ENCODE measurements around the gene SLC22A23. TPM values are rescaled to one million over a fixed set of nuclear protein-coding genes. Genes with fewer than 3 reads are reported as not detected.

Gene SLC22A23
- total RNA-seq, 1 experiment from 2014 or later: 38.2 TPM

- TF ChIP-seq ETV6 (CRISPR knock-in tag; IDR thresholded peaks at IDR 0.05) (no peak), MXD4 (CRISPR knock-in tag; IDR thresholded peaks at IDR 0.05; ENCODE audit: borderline replicate concordance) (no peak)
Measured at GRCh38 chr6:3297006-3297405, 159.8 kb downstream of the SLC22A23 start (continued).

- H3K36me3 Mint-ChIP-seq: peaks cover 21% of the 10 kb centered on the region; the same call in 1 of the 2 replicates
- no peak overlapping the region for H3K27ac Mint-ChIP-seq
- DNase-seq (ENCODE audit: low spot score) (no peak), ATAC-seq (no peak)
- no peaks in the 10 kb centered on the region for H3K27me3 Mint-ChIP-seq (ENCODE audit: low read depth)
- no peak overlapping the region for H3K4me3 Mint-ChIP-seq
- TF ChIP-seq JUN (CRISPR knock-in tag; IDR thresholded peaks at IDR 0.05) (no peak), KAT7 (CRISPR knock-in tag; IDR thresholded peaks at IDR 0.05; ENCODE audit: borderline replicate concordance) (no peak), ZNF232 (CRISPR knock-in tag; IDR thresholded peaks at IDR 0.05) (no peak), NFYB (CRISPR knock-in tag; conservative IDR thresholded peaks at IDR 0.05; ENCODE audit: low read depth) (no peak), ZNF416 (CRISPR knock-in tag; IDR thresholded peaks at IDR 0.05) (no peak), GABPB1 (CRISPR knock-in tag; IDR thresholded peaks at IDR 0.05) (no peak), ZMAT4 (CRISPR knock-in tag; IDR thresholded peaks at IDR 0.05) (no peak), ZNF121 (CRISPR knock-in tag; IDR thresholded peaks at IDR 0.05) (no peak), MXD4 (CRISPR knock-in tag; IDR thresholded peaks at IDR 0.05; ENCODE audit: borderline replicate concordance) (no peak), HMGXB4 (CRISPR knock-in tag; IDR thresholded peaks at IDR 0.05) (no peak), STAT6 (CRISPR knock-in tag; conservative IDR thresholded peaks at IDR 0.05; ENCODE audit: low read depth) (no peak), NR1H2 (CRISPR knock-in tag; IDR thresholded peaks at IDR 0.05) (no peak), JAZF1 (CRISPR knock-in tag; IDR thresholded peaks at IDR 0.05) (no peak), PRRX2 (CRISPR knock-in tag; IDR thresholded peaks at IDR 0.05) (no peak), SOX15 (CRISPR knock-in tag; IDR thresholded peaks at IDR 0.05) (no peak), ZNF396 (CRISPR knock-in tag; IDR thresholded peaks at IDR 0.05; ENCODE audit: borderline replicate concordance) (no peak), TP53 (CRISPR knock-in tag; IDR thresholded peaks at IDR 0.05) (no peak), ZBTB21 (CRISPR knock-in tag; IDR thresholded peaks at IDR 0.05; ENCODE audit: borderline replicate concordance) (no peak), ARID4B (CRISPR knock-in tag; IDR thresholded peaks at IDR 0.05; ENCODE audit: borderline replicate concordance) (no peak), ZNF219 (CRISPR knock-in tag; IDR thresholded peaks at IDR 0.05; ENCODE audit: borderline replicate concordance) (no peak)
- POLR2A ChIA-PET: interaction anchor here (0.9 kb wide), 1 partner anchor 24 kb away, joined by 3 read pairs; no protein-coding TSS in a partner anchor
- CTCF ChIA-PET: interaction anchor here (0.6 to 2.0 kb wide), 6 partner anchors 11 to 328 kb away, joined by 3 to 9 read pairs (median 4); no protein-coding TSS in a partner anchor
- H3K9me3 Mint-ChIP-seq: no peaks in the 10 kb centered on the region
- H3K4me1 Mint-ChIP-seq: peaks cover 6% of the 10 kb centered on the region
Measured at GRCh38 chr6:3296537-3296936, 160.3 kb downstream of the SLC22A23 start.
